Endothelial cell of umbilical vein (primary cell): ENCODE measurements around the gene IL2RG. TPM values are rescaled to one million over a fixed set of nuclear protein-coding genes. Genes with fewer than 3 reads are reported as not detected.

Experiments used
- BruUV-seq: library from RNA; stranded (reverse); fragments of 400-500 nt; replicated peaks from 2 replicates; lab custom pipeline; 2021; lab: Mats Ljungman, UMichigan
- CTCF ChIA-PET: fragments of 300-600, 350-600 bp; sonication (Branson Sonifier 250); formaldehyde crosslinking; loops from one replicate; lab custom pipeline; 2021; ENCODE audit warnings: antibody characterized with exemption, inconsistent platforms; lab: Charles Lee
- POLR2A ChIA-PET: fragments of 300-600, 350-600 bp; sonication (Branson Sonifier 250); formaldehyde crosslinking; loops from one replicate; lab custom pipeline; 2021; ENCODE audit warnings: antibody characterized with exemption, inconsistent platforms; lab: Charles Lee
- DNase-seq: peaks from one replicate; pipeline ENCODE4 v3.0.0-alpha.2; 2011; ENCODE audit warnings: low read depth, low spot score
- FAIRE-seq: peaks from 2 replicates; lab custom pipeline; 2011; peaks lifted over from hg19 to GRCh38; lab: Jason Lieb, UNC
- H2AFZ ChIP-seq: 2 replicates; pipeline ENCODE4 v1.6.0; 2012; ENCODE audit warnings: low read depth, low read length, control low read depth, inconsistent platforms
- H3K27ac ChIP-seq: 2 replicates; pipeline ENCODE4 v1.5.1; 2011; ENCODE audit warnings: low read depth, mild to moderate bottlenecking, control low read depth, low read length, moderate library complexity; ENCODE audit not compliant: insufficient read depth
- H3K27me3 ChIP-seq, 2 experiments: 2 replicates each; pipeline versions ENCODE4 v1.6.0 to v1.6.1; 2011; ENCODE audit warnings: low read length in 2 of 2, mixed read lengths in 1 of 2; ENCODE audit not compliant: control insufficient read depth in 2 of 2, insufficient read depth in 2 of 2
- H3K36me3 ChIP-seq, 2 experiments: 2 replicates in 1 of 2; 3 replicates in 1 of 2; pipeline ENCODE4 v1.5.1; 2011; ENCODE audit warnings: low read length in 2 of 2, mild to moderate bottlenecking in 1 of 2, moderate library complexity in 1 of 2; ENCODE audit not compliant: control insufficient read depth in 2 of 2, insufficient read depth in 2 of 2; ENCODE audit errors: extremely low read depth in 1 of 2
- H3K4me1 ChIP-seq: 3 replicates; pipeline ENCODE4 v1.5.1; 2011; ENCODE audit warnings: mild to moderate bottlenecking, low read length; ENCODE audit not compliant: control insufficient read depth, insufficient read depth; ENCODE audit errors: extremely low read depth
- H3K4me2 ChIP-seq: 2 replicates; pipeline ENCODE4 v1.6.1; 2011; ENCODE audit warnings: low read length, control low read depth, mixed read lengths; ENCODE audit not compliant: insufficient read depth
- H3K4me3 ChIP-seq, 3 experiments: fragments of 200-600 bp in 1 of 3; sonication (generic), shearing (Covaris generic) in 1 of 3; replicated peaks in 1 of 3; 2 replicates each; pipeline ENCODE4 v1.5.1; 2011 to 2016; ENCODE audit warnings: control low read depth in 3 of 3, low read length in 3 of 3, mild to moderate bottlenecking in 2 of 3, inconsistent platforms in 1 of 3, low read depth in 1 of 3, moderate library complexity in 1 of 3; ENCODE audit not compliant: insufficient read depth in 1 of 3
- H3K79me2 ChIP-seq: 2 replicates; pipeline ENCODE4 v1.6.0; 2012; ENCODE audit warnings: low read length, inconsistent platforms; ENCODE audit not compliant: control insufficient read depth, insufficient read depth
- H3K9ac ChIP-seq: replicated peaks from 2 replicates; pipeline ENCODE3; 2011; ENCODE audit warnings: low read length, control low read depth; ENCODE audit not compliant: insufficient read depth; ENCODE audit errors: extremely low read depth
- H3K9me1 ChIP-seq: replicated peaks from 3 replicates; pipeline ENCODE4 v1.6.0; 2011; ENCODE audit warnings: mild to moderate bottlenecking, low read length; ENCODE audit not compliant: control insufficient read depth, insufficient read depth; ENCODE audit errors: extremely low read depth
- H3K9me3 ChIP-seq: replicated peaks from 2 replicates; pipeline ENCODE4 v1.5.1; 2012; ENCODE audit warnings: low read length, inconsistent platforms; ENCODE audit not compliant: control insufficient read depth, insufficient read depth
- H4K20me1 ChIP-seq: replicated peaks from 2 replicates; pipeline ENCODE3; 2011; ENCODE audit warnings: mild to moderate bottlenecking, low read length; ENCODE audit not compliant: control insufficient read depth, insufficient read depth; ENCODE audit errors: extremely low read depth
- EZH2 ChIP-seq: IDR thresholded peaks from 2 replicates; pipeline ENCODE4 v1.6.1; 2012; ENCODE audit warnings: borderline replicate concordance, low read depth, mild to moderate bottlenecking, moderate library complexity, low read length, inconsistent platforms; ENCODE audit not compliant: severe bottlenecking
- FOS ChIP-seq: IDR thresholded peaks from 2 replicates; pipeline ENCODE4 v1.6.1; 2011; ENCODE audit warnings: mild to moderate bottlenecking, low read length, moderate library complexity, borderline replicate concordance; ENCODE audit not compliant: insufficient read depth
- GATA2 ChIP-seq: IDR thresholded peaks from 2 replicates; pipeline ENCODE4 v1.7.0; 2011; ENCODE audit warnings: low read depth, mild to moderate bottlenecking, moderate library complexity, mixed read lengths, low read length; ENCODE audit not compliant: insufficient read length, insufficient read depth
- JUN ChIP-seq: IDR thresholded peaks from 2 replicates; pipeline ENCODE4 v1.6.1; 2011; ENCODE audit warnings: borderline replicate concordance, low read depth; ENCODE audit not compliant: insufficient read length, insufficient read depth
- MAX ChIP-seq: IDR thresholded peaks from 2 replicates; pipeline ENCODE4 v1.6.1; 2011; ENCODE audit not compliant: insufficient read depth, insufficient read length
- MYC ChIP-seq: IDR thresholded peaks from one replicate; pipeline ENCODE4 v1.6.1; 2011; ENCODE audit warnings: mild to moderate bottlenecking, low read depth, low read length
- POLR2A ChIP-seq: IDR thresholded peaks from 2 replicates; pipeline ENCODE4 v1.6.1; 2012; ENCODE audit warnings: low read depth, mild to moderate bottlenecking, control low read depth, low read length
- POLR2AphosphoS5 ChIP-seq: IDR thresholded peaks from 2 replicates; pipeline ENCODE4 v1.6.1; 2012; ENCODE audit warnings: low read depth, mild to moderate bottlenecking, control low read depth, low read length, moderate library complexity; ENCODE audit not compliant: insufficient read depth
- dilution Hi-C: fragments of 300-500 bp; cut with MboI; formaldehyde crosslinking; loops from one replicate; pipeline ENCODE4 v1.15.0; 2019; ENCODE audit warnings: low sequenced_read_pairs; ENCODE audit not compliant: extremely low pct_ligation_motif_present
- intact Hi-C: fragments of 100-400 bp; cut with micrococcal nuclease; formaldehyde crosslinking; loops from one replicate; pipeline ENCODE4 v1.10.0; 2022
- polyA plus RNA-seq, 4 experiments: library from polyadenylated mRNA; depleted of rRNA in 3 of 4; stranded (reverse) in 3 of 4; unstranded in 1 of 4; fragments of >200 nt; gene quantifications; 2 replicates each; pipeline versions ENCODE4 v1.2.1 to v1.2.3, GENCODE V29; 2011 to 2012; ENCODE audit warnings: missing spikeins in 1 of 4
- total RNA-seq: library from RNA; stranded (reverse); gene quantifications from 2 replicates; pipeline ENCODE4 v1.2.3, GENCODE V29; 2021
- TF ChIP-seq, protein P1 (sequence below), 2 donors: IDR thresholded peaks; 1 replicate in 1 of 2; 2 replicates in 1 of 2; pipeline ENCODE4 v1.5.1; 2011; ENCODE audit warnings: low read length in 2 of 2, mild to moderate bottlenecking in 2 of 2, moderate library complexity in 2 of 2, control low read depth in 1 of 2, inconsistent platforms in 1 of 2, low read depth in 1 of 2; ENCODE audit not compliant: insufficient read depth in 1 of 2; ENCODE audit errors: extremely low read depth in 1 of 2

IL2RG gene
- total and polyA plus RNA-seq, 2 donors (not counting 3 experiments of a cell fraction or from before 2014, with no cell fraction given), result 0.07 TPM; not detected in 1

GRCh38 chrX:71082822-71083221 lies 28.6 kb downstream of the IL2RG start:
- Histone ChIP-seq H2AFZ (no peak overlapping the region), H3K9ac (no peak overlapping the region), H3K4me2 (no peak overlapping the region), H3K36me3 (no peaks in the 10 kb centered on the region), H4K20me1 (no peaks in the 10 kb centered on the region), H3K9me3 (no peaks in the 10 kb centered on the region), H3K27ac (no peak overlapping the region), H3K9me1 (no peaks in the 10 kb centered on the region), H3K27me3 (no peaks in the 10 kb centered on the region), H3K4me1 (no peaks in the 10 kb centered on the region), H3K79me2 (no peaks in the 10 kb centered on the region), H3K4me3 (no peak overlapping the region)
- ChIA-PET POLR2A (no interaction called here), CTCF (no interaction called here)
- DNase-seq, result no peak
- BruUV-seq, result no TSS peak
- dilution Hi-C loops, result no loop called here
- intact Hi-C loops, result no loop called here
- TF ChIP-seq POLR2A, result no peak
- no peak for TF ChIP-seq MAX
- TF ChIP-seq POLR2AphosphoS5, result no peak
- TF ChIP-seq, protein P1, sequence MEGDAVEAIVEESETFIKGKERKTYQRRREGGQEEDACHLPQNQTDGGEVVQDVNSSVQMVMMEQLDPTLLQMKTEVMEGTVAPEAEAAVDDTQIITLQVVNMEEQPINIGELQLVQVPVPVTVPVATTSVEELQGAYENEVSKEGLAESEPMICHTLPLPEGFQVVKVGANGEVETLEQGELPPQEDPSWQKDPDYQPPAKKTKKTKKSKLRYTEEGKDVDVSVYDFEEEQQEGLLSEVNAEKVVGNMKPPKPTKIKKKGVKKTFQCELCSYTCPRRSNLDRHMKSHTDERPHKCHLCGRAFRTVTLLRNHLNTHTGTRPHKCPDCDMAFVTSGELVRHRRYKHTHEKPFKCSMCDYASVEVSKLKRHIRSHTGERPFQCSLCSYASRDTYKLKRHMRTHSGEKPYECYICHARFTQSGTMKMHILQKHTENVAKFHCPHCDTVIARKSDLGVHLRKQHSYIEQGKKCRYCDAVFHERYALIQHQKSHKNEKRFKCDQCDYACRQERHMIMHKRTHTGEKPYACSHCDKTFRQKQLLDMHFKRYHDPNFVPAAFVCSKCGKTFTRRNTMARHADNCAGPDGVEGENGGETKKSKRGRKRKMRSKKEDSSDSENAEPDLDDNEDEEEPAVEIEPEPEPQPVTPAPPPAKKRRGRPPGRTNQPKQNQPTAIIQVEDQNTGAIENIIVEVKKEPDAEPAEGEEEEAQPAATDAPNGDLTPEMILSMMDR (IDR thresholded peaks at IDR 0.05; ENCODE audit: extremely low read depth in 1 of 2, insufficient read depth in 1 of 2, low read depth in 1 of 2, low read length in 2 of 2), result no peak
- no peak for FAIRE-seq

DNA sequence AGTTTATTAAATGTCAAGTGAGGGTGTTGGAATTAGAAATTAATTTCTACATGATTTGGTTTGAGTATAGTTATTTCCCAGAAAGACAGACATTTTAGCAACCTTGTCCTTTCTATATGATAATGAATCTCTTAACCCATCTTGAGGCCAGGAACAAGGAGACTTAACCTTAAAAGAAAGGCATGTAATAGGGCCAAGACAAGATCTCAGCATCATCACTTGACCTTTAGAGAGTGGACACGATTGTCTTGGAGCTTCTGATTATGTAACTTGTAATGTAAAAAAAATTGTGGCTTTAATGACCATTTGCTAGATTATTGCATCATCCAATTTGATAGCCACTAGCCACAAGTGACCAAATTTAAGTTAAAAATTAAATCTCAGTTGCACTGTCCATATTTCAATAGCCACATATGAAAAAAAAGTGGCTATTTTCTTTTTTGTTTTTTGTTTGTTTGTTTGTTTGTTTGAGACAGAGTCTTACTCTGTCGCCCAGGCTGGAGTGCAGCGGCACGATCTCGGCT lies 29.2 kb downstream of the IL2RG start:
- Histone ChIP-seq H4K20me1 (no peaks in the 10 kb centered on the region), H3K4me1 (no peaks in the 10 kb centered on the region), H3K79me2 (no peaks in the 10 kb centered on the region), H3K36me3 (no peaks in the 10 kb centered on the region), H3K9ac (no peak overlapping the region), H3K4me3 (no peak overlapping the region), H3K27me3 (no peaks in the 10 kb centered on the region), H3K27ac (no peak overlapping the region), H2AFZ (no peak overlapping the region), H3K9me1 (no peaks in the 10 kb centered on the region), H3K9me3 (no peaks in the 10 kb centered on the region), H3K4me2 (no peak overlapping the region)
- no TSS peak for BruUV-seq
- TF ChIP-seq FOS (no peak), JUN (no peak), GATA2 (no peak), POLR2AphosphoS5 (no peak), EZH2 (no peak), POLR2A (no peak), MAX (no peak), MYC (no peak)
- TF ChIP-seq, protein P1 (IDR thresholded peaks at IDR 0.05; ENCODE audit: extremely low read depth in 1 of 2, insufficient read depth in 1 of 2, low read depth in 1 of 2, low read length in 2 of 2), result no peak
- no peak for FAIRE-seq
- dilution Hi-C loops, result no loop called here
- ChIA-PET POLR2A (no interaction called here), CTCF (interaction anchor here (0.6 kb wide), 1 partner anchor 36 kb away, joined by 3 read pairs; the partner anchor contains the start of gene MED12)
- DNase-seq, result no peak
- intact Hi-C loops, result no loop called here
